ENCODE measurements around the gene CAMK2N1. TPM values are rescaled to one million over a fixed set of nuclear protein-coding genes. Genes with fewer than 3 reads are reported as not detected.

CAMK2N1 gene
- total and polyA plus RNA-seq, 2 of the 13 experiments (the other 11 are each of a cell fraction or from before 2014, with no cell fraction given) = 38.0 to 38.6 TPM

DNA sequence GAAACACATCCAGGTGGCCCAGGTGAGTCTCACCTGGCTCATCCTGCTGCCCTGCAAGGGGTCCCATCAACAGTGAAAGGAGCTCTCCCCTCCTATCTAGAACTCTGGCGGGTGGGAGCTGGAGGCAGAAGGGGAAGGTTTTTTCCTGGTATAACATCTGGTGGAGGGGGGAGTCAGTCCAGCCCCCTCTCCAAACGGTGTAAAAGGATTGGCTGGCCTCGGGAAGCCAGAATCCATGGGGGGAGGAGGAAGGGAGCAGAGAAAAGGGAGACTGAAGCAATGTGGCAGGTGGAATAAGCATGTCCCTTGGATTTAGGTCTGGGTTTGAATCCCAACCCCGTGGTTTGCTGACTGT, 1.2 kb upstream of the CAMK2N1 start:
- no peak for ATAC-seq
- peak overlapping the region; percentile 99 for H3K9ac ChIP-seq (ENCODE audit: insufficient read depth, low read depth, low read length)
- FAIRE-seq = no peak

More for the DNA sequence above, 1.2 kb upstream of the CAMK2N1 start:
- in situ Hi-C loops (cut with HindIII; ENCODE audit: extremely low pct_ligation_motif_present, low pct_unique_long_range_greater_than_20kb) (no loop called here), intact Hi-C loops (cut with micrococcal nuclease; ENCODE audit: unreplicated experiment) (no loop called here)
- Histone ChIP-seq H3K27me3 (ENCODE audit: control insufficient read depth in 1 of 2, insufficient read depth in 2 of 2, low read length in 2 of 2) (peaks cover 0 to under 1% of the 10 kb centered on the region in 2 experiments; a peak in 1 of 5 replicates), H3K4me3 (replicated peaks in 1 of 3; ENCODE audit: insufficient read depth in 1 of 3, low read depth in 2 of 3, low read length in 3 of 3) (peak overlapping the region; percentile 68 to 92 (median 90); a peak in 5 of 6 replicates), H3K4me1 (ENCODE audit: insufficient read depth, low read length) (peaks cover 51% of the 10 kb centered on the region), H3K9me3 (ENCODE audit: low read length) (no peaks in the 10 kb centered on the region), H3K27ac (ENCODE audit: extremely low read length, insufficient read depth, low read length) (peak overlapping the region; percentile 98), H4K20me1 (ENCODE audit: insufficient read depth, low read length) (no peaks in the 10 kb centered on the region; the same call in 1 of the 2 replicates), H3K79me2 (ENCODE audit: insufficient read depth, low read length) (peaks cover 33% of the 10 kb centered on the region), H2AFZ (ENCODE audit: low read length) (no peak overlapping the region), H3K4me2 (ENCODE audit: low read depth, low read length) (peak overlapping the region; percentile 83), H3K36me3 (replicated peaks in 1 of 2; ENCODE audit: control insufficient read depth in 1 of 2, insufficient read depth in 2 of 2, low read length in 2 of 2) (no peaks in the 10 kb centered on the region)
- ChIA-PET POLR2A (interaction anchor here (1.3 to 4.3 kb wide), 2 partner anchors 10 to 11 kb away, joined by 3 to 60 read pairs; no protein-coding TSS in a partner anchor), CTCF (ENCODE audit: low intra/inter-chr PET ratio, low total read pairs) (interaction anchor here (2.4 kb wide), 1 partner anchor 17 kb away, joined by 10 read pairs; no protein-coding TSS in a partner anchor)
- 13% methylated on average over 4 of the region's 4 CpGs for WGBS (ENCODE audit: low lambda C conversion rate)
- TF ChIP-seq CHD4 (IDR thresholded peaks at IDR 0.05; ENCODE audit: borderline replicate concordance, low read length) (0 out of 2 replicates have a peak, but pooled peaks have one; percentile 35), ZNF136 (CRISPR knock-in tag; IDR thresholded peaks at IDR 0.05; ENCODE audit: low read depth) (0 out of 2 replicates have a peak, but pooled peaks have one; percentile 5), ZNF460 (CRISPR knock-in tag; IDR thresholded peaks at IDR 0.05; ENCODE audit: borderline replicate concordance) (no peak), ZEB1 (IDR thresholded peaks at IDR 0.05; ENCODE audit: insufficient replicate concordance, low read depth) (no peak)
- TF ChIP-seq, protein P1, sequence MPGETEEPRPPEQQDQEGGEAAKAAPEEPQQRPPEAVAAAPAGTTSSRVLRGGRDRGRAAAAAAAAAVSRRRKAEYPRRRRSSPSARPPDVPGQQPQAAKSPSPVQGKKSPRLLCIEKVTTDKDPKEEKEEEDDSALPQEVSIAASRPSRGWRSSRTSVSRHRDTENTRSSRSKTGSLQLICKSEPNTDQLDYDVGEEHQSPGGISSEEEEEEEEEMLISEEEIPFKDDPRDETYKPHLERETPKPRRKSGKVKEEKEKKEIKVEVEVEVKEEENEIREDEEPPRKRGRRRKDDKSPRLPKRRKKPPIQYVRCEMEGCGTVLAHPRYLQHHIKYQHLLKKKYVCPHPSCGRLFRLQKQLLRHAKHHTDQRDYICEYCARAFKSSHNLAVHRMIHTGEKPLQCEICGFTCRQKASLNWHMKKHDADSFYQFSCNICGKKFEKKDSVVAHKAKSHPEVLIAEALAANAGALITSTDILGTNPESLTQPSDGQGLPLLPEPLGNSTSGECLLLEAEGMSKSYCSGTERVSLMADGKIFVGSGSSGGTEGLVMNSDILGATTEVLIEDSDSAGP (CRISPR knock-in tag; IDR thresholded peaks at IDR 0.05; ENCODE audit: borderline replicate concordance) = 0 out of 2 replicates have a peak, but pooled peaks have one; percentile 5
- TF ChIP-seq, protein P2, sequence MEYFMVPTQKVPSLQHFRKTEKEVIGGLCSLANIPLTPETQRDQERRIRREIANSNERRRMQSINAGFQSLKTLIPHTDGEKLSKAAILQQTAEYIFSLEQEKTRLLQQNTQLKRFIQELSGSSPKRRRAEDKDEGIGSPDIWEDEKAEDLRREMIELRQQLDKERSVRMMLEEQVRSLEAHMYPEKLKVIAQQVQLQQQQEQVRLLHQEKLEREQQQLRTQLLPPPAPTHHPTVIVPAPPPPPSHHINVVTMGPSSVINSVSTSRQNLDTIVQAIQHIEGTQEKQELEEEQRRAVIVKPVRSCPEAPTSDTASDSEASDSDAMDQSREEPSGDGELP (IDR thresholded peaks at IDR 0.05; ENCODE audit: borderline replicate concordance, low read depth) = 0 out of 2 replicates have a peak, but pooled peaks have one; percentile 33
- no peak for DNase-seq (ENCODE audit: low spot score)
- no TSS peak for BruUV-seq (replicated peaks)
